ENCODE data around the gene PCYT1A. TPM values are rescaled to one million over a fixed set of nuclear protein-coding genes. Genes with fewer than 3 reads are reported as not detected.

Gene PCYT1A
- total and polyA plus RNA-seq, 2 of the 13 experiments (the other 11 are each of a cell fraction or from before 2014, with no cell fraction given): 26.4 to 45.3 TPM

DNA sequence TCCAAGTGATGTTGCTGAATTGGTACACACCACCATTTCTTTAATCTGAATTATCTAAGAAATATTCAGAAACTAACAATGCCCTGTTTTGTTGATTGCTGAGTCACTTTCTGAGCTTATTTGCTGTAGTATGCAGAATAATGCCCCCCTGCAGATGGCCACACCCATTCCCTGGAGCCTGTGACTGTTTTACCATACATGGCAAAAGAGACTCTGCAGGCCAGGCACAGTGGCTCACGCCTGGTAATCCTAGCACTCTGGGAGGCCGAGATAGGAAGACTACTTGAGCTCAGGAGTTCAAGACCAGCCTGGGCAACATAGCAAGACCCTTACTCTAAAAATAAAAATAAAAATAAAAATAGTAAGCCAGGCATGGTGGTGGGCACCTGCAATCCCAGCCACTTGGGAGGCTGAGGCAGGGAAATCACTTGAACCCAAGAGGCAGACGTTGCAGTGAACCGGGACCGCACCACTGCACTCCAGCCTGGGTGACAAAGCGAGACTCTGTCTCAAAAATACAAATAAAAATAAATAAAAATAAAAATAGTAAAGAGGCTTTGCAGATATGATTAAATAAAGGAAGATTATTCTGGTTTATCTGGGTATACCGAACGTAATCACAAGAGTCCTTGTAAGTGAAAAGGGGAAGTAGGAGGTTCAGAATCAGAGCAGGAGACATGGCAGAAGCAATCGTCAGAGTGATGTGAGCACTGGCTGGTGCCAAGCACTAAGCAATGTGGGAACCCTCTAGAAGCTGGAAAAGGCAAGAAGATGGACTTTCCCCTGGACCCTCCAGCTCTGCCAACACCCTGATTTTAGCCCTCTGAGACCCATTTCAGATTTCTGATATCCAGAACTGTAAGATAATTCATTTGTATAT, 19.0 kb downstream of the PCYT1A start:
- H3K36me3 ChIP-seq (replicated peaks in 1 of 2; ENCODE audit: control insufficient read depth in 1 of 2, insufficient read depth in 2 of 2, low read length in 2 of 2): peaks cover 10 to 40% of the 10 kb centered on the region in 2 experiments; a peak in 4 of 5 replicates
- TF ChIP-seq MAFK (conservative IDR thresholded peaks at IDR 0.05 in 1 of 2, IDR thresholded peaks at IDR 0.05 in 1 of 2; ENCODE audit: low read length in 2 of 2): peak; percentile 12 to 58; a peak in 3 of 4 replicates
- TF ChIP-seq SMARCE1 (IDR thresholded peaks at IDR 0.05; ENCODE audit: borderline replicate concordance): no peak
- TF ChIP-seq ZNF652 (CRISPR knock-in tag; IDR thresholded peaks at IDR 0.05; ENCODE audit: borderline replicate concordance, low read depth): no peak
- no peak overlapping the region for H3K4me2 ChIP-seq (ENCODE audit: low read depth, low read length)
- whole genome bisulfite sequencing (ENCODE audit: low lambda C conversion rate): 96% methylated on average over 9 of the region's 9 CpGs
- no peak overlapping the region for H3K9ac ChIP-seq (ENCODE audit: insufficient read depth, low read depth, low read length)
- H3K79me2 ChIP-seq (ENCODE audit: insufficient read depth, low read length): peaks cover 4% of the 10 kb centered on the region
- no TSS peak for BruUV-seq (replicated peaks)
- H3K4me1 ChIP-seq (ENCODE audit: insufficient read depth, low read length): no peaks in the 10 kb centered on the region
- ATAC-seq (no peak), FAIRE-seq (no peak), DNase-seq (ENCODE audit: low spot score) (no peak)
- H4K20me1 ChIP-seq (ENCODE audit: insufficient read depth, low read length): no peaks in the 10 kb centered on the region
- H3K27me3 ChIP-seq (ENCODE audit: control insufficient read depth in 1 of 2, insufficient read depth in 2 of 2, low read length in 2 of 2): no peaks in the 10 kb centered on the region
- H3K9me3 ChIP-seq (ENCODE audit: low read length): no peaks in the 10 kb centered on the region
- CTCF ChIA-PET (ENCODE audit: low intra/inter-chr PET ratio, low total read pairs): no interaction called here
- H3K27ac ChIP-seq (ENCODE audit: extremely low read length, insufficient read depth, low read length): no peak overlapping the region
- POLR2A ChIA-PET: no interaction called here
- in situ Hi-C loops (cut with HindIII; ENCODE audit: extremely low pct_ligation_motif_present, low pct_unique_long_range_greater_than_20kb): no loop called here
- intact Hi-C loops (cut with micrococcal nuclease; ENCODE audit: unreplicated experiment): no loop called here
- no peak overlapping the region for H2AFZ ChIP-seq (ENCODE audit: low read length)
- no peak overlapping the region for H3K4me3 ChIP-seq (replicated peaks in 1 of 3; ENCODE audit: insufficient read depth in 1 of 3, low read depth in 2 of 3, low read length in 3 of 3)

GRCh38 chr3:196263819-196264218, 23.7 kb downstream of the PCYT1A start:
- no peak overlapping the region for H3K4me3 ChIP-seq (replicated peaks in 1 of 3; ENCODE audit: insufficient read depth in 1 of 3, low read depth in 2 of 3, low read length in 3 of 3)
- H3K79me2 ChIP-seq (ENCODE audit: insufficient read depth, low read length): peaks cover 6% of the 10 kb centered on the region
- POLR2A ChIA-PET: no interaction called here
- no peaks in the 10 kb centered on the region for H4K20me1 ChIP-seq (ENCODE audit: insufficient read depth, low read length)
- H3K9me3 ChIP-seq (ENCODE audit: low read length): no peaks in the 10 kb centered on the region
- no peak overlapping the region for H3K9ac ChIP-seq (ENCODE audit: insufficient read depth, low read depth, low read length)
- DNase-seq (ENCODE audit: low spot score) (no peak), ATAC-seq (no peak), FAIRE-seq (no peak)
- H3K27me3 ChIP-seq (ENCODE audit: control insufficient read depth in 1 of 2, insufficient read depth in 2 of 2, low read length in 2 of 2): no peaks in the 10 kb centered on the region
- peaks cover 1 to 35% of the 10 kb centered on the region in 2 experiments; a peak in 2 of 5 replicates for H3K36me3 ChIP-seq (replicated peaks in 1 of 2; ENCODE audit: control insufficient read depth in 1 of 2, insufficient read depth in 2 of 2, low read length in 2 of 2)
- no peak overlapping the region for H3K4me2 ChIP-seq (ENCODE audit: low read depth, low read length)
- 100% methylated on average over 7 of the region's 7 CpGs for WGBS (ENCODE audit: low lambda C conversion rate)
- no peak overlapping the region for H3K27ac ChIP-seq (ENCODE audit: extremely low read length, insufficient read depth, low read length)
- no peak for TF ChIP-seq ZNF816 (CRISPR knock-in tag; IDR thresholded peaks at IDR 0.05; ENCODE audit: borderline replicate concordance)
- no peak for TF ChIP-seq U2AF2 (IDR thresholded peaks at IDR 0.05; ENCODE audit: low read depth, low read length)
- TF ChIP-seq, protein P1, sequence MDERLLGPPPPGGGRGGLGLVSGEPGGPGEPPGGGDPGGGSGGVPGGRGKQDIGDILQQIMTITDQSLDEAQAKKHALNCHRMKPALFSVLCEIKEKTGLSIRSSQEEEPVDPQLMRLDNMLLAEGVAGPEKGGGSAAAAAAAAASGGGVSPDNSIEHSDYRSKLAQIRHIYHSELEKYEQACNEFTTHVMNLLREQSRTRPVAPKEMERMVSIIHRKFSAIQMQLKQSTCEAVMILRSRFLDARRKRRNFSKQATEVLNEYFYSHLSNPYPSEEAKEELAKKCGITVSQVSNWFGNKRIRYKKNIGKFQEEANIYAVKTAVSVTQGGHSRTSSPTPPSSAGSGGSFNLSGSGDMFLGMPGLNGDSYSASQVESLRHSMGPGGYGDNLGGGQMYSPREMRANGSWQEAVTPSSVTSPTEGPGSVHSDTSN (CRISPR knock-in tag; IDR thresholded peaks at IDR 0.05): no peak
- TF ChIP-seq FIP1L1 (IDR thresholded peaks at IDR 0.05; ENCODE audit: borderline replicate concordance, insufficient read depth, low read depth, low read length): no peak
- no peak for TF ChIP-seq ZNF710 (CRISPR knock-in tag; IDR thresholded peaks at IDR 0.05; ENCODE audit: borderline replicate concordance)
- TF ChIP-seq, protein P2, sequence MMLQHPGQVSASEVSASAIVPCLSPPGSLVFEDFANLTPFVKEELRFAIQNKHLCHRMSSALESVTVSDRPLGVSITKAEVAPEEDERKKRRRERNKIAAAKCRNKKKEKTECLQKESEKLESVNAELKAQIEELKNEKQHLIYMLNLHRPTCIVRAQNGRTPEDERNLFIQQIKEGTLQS (CRISPR knock-in tag; IDR thresholded peaks at IDR 0.05): no peak
- no peak for TF ChIP-seq AGO2 (optimal IDR thresholded peaks at IDR 0.05; ENCODE audit: low read depth, low read length)
- no peak for TF ChIP-seq ZNF747 (CRISPR knock-in tag; IDR thresholded peaks at IDR 0.05; ENCODE audit: borderline replicate concordance)
- intact Hi-C loops (cut with micrococcal nuclease; ENCODE audit: unreplicated experiment) (no loop called here), in situ Hi-C loops (cut with HindIII; ENCODE audit: extremely low pct_ligation_motif_present, low pct_unique_long_range_greater_than_20kb) (no loop called here)
- BruUV-seq (replicated peaks): no TSS peak
- H3K4me1 ChIP-seq (ENCODE audit: insufficient read depth, low read length): no peaks in the 10 kb centered on the region
- H2AFZ ChIP-seq (ENCODE audit: low read length): no peak overlapping the region
- CTCF ChIA-PET (ENCODE audit: low intra/inter-chr PET ratio, low total read pairs): no interaction called here
